OCI-M2 (cell line): ENCODE measurements around the gene LRRC40.
"Not testable (repeated sequence)": the region's sequence is repeated elsewhere in the genome, so short reads cannot be mapped to it uniquely, and the experiment has no call there.

Experiments used
- DNase-seq: peaks from one replicate; lab custom pipeline; 2025; ENCODE audit not compliant: unreplicated experiment; lab: John Stamatoyannopoulos, UW

Gene LRRC40

GRCh38 chr1:70204139-70204538 is 1.2 kb downstream of the LRRC40 start:
- DNase-seq, result no peak

DNA sequence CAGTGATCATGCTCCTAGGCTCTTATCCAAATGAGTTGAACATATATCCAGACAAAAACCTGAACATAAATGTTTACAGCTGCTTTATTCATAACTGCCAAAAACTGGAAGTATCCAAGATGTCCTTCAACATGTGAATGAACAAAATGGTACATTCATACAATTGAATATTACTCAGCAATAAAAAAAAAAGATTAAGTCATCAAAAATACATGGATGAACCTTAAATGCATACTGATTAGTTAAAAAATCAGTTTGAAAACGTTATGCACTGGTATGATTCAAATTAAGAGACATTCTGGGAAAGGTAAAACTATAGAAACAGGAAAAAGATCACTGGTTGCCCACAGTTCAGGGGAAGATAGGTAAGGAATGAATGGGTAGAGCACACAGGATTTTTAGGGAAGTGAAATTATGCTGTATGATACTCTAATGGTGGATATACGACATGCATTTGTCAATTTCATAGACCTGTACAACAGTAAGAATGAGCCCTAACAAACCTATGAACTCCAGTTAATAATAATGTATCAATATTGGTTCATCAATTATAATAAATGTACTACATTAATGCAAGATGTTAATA is 3.1 kb downstream of the LRRC40 start:
- no peak for DNase-seq

- no peak for DNase-seq
Observed at GRCh38 chr1:70200065-70200464, 5.3 kb downstream of the LRRC40 start.

DNA sequence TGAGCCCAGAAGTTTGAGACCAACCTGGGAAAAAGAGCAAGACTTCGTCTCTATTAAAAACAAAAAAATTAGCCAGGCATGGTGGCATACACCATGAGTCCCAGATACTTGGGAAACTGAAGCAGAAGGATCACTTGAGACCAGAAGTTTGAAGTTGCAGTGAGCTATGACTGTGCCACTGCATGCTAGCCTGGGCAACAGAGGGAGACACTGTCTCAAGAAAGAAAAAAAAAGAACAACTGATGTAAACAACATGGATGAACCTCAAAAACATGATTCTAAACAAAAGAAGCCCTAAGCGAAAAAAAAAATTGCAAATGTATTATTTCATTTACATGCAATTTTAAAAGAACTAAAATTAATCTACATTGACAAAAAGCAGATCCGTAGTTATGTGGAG is 9.0 kb downstream of the LRRC40 start:
- DNase-seq, result no peak

GRCh38 chr1:70195342-70195741 is 10.0 kb downstream of the LRRC40 start:
- no peak for DNase-seq

DNA sequence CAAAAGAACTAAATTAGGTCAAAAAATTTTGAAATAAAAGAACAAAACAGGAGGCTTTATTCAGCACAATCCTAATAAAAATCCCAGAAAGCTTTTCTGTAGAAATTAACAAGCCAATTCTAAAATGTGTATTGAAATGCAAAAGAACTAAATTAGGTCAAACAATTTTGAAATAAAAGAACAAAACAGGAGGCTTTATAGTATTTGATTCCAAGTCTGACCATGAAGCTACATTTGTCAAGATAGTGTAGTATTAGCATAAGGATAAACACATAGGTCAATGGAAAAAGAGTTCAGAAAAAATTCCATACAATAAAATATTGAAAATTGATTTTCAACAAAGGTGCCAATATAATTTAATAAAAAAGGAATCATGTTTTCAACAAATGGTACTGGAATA is 10.8 kb downstream of the LRRC40 start:
- DNase-seq, result no peak

GRCh38 chr1:70192446-70192845 is 12.9 kb downstream of the LRRC40 start:
- not testable (repeated sequence) for DNase-seq

- DNase-seq, result no peak
Observed at GRCh38 chr1:70190180-70190579, 15.2 kb downstream of the LRRC40 start.

DNA sequence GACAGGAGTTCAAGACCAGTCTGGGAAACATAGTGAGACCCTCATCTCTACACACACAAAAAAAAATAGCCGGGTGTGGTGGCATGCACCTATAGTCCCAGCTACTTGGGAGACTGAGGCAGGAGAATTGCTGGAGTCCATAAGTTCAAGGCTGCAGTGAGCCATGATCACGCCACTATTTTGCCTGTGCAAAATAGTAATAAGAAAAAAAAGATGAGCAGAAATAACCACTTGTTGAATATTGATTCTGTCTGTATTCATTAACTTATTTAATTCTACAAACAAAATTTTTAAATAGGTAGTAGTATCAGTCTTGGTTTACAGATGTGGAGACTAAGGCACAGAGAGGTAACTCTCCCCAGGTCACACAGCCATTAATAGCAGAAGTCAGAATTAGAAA is 16.9 kb downstream of the LRRC40 start:
- DNase-seq, result no peak

GRCh38 chr1:70185181-70185580 is 20.2 kb downstream of the LRRC40 start:
- not testable (repeated sequence) for DNase-seq

DNA sequence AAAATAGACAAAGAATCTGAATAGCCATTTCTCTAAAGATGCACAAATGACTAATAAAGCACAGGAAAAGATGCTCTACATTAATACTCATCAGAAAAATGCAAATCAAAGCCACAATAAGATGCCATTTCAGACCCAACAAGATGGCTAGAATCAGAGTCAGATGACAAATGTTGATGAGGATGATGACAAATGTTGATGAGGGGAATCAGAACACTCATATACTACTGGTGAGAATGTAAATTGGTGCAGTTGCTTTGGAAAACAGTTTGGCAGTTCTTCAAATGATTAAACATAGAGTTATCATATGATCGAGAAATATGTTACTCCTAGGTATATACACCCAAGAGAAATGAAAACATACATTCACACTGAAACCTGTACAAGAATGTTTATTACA is 33.9 kb downstream of the LRRC40 start:
- no peak for DNase-seq

- no peak for DNase-seq
Observed at GRCh38 chr1:70169018-70169839, 36.1 kb downstream of the LRRC40 start.

DNA sequence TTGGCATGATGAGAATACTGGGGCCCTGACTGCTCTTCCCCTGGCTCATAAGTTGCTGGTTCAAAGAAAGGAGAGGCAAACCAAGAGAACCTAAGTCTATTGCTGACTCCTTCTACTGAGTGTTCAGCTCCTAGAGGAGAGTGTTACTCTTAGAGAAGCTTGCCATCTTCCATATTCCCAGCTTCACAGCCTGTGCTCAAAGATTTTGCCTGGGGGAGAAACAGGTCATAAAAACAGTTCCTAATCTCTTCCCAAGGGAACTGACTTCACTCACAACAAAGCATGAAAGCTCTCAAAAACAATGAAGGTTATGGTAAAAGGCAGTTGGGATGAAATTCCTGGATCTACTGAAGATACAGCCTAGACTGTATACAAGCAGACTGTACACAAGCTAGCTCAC is 37.1 kb downstream of the LRRC40 start:
- no peak for DNase-seq

- DNase-seq, result no peak
Observed at GRCh38 chr1:70164350-70164749, 41.0 kb downstream of the LRRC40 start.

- DNase-seq, result no peak
Observed at GRCh38 chr1:70156529-70157120, 48.8 kb downstream of the LRRC40 start.

DNA sequence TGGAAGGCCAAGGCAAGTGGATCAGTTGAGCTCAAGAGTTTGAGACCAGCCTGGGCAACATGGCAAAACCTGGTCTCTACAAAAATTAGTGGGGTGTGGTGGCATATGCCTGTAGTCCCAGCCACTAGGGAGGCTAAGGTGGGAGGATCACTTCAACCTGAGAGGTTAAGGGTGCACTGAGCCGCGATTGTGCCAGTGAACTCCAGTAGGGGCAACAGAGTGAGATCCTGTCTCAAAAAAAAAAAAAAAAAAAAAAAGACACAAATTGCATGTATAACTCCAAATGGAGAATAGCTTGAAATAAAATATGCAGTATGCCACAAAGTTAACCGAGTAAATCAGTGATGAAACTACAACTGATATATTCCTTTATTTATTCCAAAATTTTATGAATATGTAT is 51.6 kb downstream of the LRRC40 start:
- DNase-seq, result no peak

- no peak for DNase-seq
Observed at GRCh38 chr1:70150444-70150843, 54.9 kb downstream of the LRRC40 start.

DNA sequence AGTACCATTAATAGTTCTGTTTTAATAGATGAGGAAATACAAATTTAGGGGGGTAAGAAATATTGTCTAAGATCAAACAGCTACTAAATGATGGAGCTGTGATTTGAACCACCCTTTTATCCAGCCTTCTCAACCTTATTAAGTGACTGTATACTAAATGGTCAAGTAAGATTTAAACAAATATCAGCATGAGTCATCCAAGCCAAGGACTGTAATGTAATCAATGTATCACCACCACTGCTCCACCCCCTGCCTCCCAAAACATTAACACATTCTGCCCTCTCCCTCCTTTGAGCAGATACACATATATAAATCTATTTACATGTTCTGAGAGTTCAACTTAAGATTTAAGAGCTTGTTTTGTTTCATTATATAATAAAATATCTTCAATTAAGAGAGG is 58.9 kb downstream of the LRRC40 start:
- no peak for DNase-seq

DNA sequence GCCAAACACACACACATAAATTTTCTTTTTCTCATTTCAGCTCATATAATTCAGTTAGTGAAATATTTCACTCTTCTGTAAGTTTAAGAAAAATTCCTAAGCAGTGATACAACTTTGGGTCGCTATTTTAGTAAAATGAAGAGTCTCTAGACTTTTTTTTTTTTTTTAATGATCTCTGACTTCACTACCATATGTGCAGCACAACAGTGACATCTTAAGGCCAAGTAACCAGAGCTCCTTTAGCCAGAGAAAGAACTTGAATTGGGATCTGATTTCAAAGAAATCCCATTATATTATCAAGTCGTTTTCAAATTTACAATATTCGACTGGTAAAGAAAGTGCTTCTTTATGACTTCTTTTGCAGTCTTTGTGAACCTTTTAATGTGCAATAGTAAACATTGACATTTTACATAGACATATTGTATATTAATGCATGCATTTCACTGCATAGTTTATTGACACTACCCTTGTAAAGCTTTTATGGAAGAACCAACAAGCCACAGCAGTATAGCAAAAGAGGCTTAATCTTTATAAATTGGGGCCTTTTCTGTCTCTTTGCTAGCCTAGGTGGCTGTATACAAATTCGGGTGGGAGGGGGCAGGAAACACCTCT is 62.2 kb downstream of the LRRC40 start:
- DNase-seq, result no peak

GRCh38 chr1:70142075-70142474 is 63.3 kb downstream of the LRRC40 start:
- no peak for DNase-seq

DNA sequence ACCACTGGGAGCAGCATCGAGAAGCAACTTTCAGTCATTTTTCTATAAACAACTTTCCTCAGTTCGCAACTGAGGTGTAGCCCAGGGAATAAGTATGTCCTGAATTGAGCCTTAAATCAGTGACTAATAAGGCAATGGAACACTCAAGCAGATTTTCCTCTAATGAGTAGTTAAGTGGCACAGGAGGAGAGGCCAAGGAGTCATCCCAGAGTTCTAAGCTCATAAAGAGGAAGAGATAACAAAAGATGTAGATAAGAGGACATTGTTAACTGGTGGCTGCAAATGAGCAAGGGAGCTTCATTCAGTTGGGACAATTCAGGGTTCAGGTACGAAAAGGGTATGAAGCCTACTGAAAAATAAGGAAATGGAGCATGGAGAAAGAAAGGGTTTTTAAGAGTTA is 64.5 kb downstream of the LRRC40 start:
- no peak for DNase-seq

GRCh38 chr1:70140343-70140742 is 65.0 kb downstream of the LRRC40 start:
- DNase-seq, result no peak
